ENCODE results near the gene SPIN3.

- TF ChIP-seq POLR2AphosphoS5 (IDR thresholded peaks at IDR 0.05; ENCODE audit: borderline replicate concordance, low read depth, low read length) (no peak), EZH2 (IDR thresholded peaks at IDR 0.05) (no peak)
These were observed 20.9 kb downstream of the SPIN3 start for GRCh38 chrX:56974408-56974807.

Measured in SK-N-MC (cell line).